ENCODE measurements around the gene ASCC2. TPM values are rescaled to one million over a fixed set of nuclear protein-coding genes. Genes with fewer than 3 reads are reported as not detected.

Gene ASCC2, protein sequence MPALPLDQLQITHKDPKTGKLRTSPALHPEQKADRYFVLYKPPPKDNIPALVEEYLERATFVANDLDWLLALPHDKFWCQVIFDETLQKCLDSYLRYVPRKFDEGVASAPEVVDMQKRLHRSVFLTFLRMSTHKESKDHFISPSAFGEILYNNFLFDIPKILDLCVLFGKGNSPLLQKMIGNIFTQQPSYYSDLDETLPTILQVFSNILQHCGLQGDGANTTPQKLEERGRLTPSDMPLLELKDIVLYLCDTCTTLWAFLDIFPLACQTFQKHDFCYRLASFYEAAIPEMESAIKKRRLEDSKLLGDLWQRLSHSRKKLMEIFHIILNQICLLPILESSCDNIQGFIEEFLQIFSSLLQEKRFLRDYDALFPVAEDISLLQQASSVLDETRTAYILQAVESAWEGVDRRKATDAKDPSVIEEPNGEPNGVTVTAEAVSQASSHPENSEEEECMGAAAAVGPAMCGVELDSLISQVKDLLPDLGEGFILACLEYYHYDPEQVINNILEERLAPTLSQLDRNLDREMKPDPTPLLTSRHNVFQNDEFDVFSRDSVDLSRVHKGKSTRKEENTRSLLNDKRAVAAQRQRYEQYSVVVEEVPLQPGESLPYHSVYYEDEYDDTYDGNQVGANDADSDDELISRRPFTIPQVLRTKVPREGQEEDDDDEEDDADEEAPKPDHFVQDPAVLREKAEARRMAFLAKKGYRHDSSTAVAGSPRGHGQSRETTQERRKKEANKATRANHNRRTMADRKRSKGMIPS
- total RNA-seq, result 38.6 and 40.1 TPM in 2 replicates

DNA sequence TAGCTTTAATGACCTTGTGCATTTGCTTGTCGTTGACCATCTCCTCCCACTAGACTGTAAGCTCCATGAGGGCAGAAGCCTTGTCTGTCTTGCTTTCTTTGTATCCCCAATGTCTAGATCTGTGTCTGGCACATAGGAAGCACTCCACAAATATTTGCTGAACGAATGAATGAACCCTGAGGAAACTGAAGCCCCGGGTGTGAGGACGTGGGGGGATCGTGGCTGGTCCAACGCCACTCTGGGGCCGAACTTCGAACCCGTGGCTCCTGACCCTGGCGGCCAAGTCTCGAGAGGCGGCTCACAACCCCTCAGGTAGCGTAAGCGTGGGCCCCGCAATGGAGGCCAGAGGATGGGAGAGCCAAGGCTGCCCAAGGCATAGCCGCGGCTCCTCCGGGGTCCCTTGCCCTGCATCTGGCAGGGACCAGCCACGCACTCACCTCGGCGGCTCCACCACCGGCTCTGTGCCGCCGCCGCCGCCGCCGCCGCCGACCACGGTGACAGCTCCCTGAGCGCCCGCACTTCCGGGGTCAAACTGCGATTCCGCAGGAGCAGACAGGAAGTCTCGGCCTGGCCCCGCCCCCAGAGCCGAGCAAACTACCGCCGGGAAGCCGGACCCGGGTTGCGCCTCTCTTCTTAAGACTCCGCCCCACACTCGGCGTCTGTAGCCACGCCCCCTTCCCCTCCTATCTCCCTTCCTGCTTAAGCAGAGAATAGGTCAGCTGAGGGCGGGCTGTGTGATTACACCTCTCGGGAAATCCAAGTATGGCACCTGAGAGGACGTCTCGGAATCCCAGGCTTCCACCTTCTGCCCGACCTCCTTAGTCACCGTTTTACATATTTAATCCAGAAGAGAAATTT lies at the start of gene ASCC2:
TSS of gene ASCC2 (minus strand) at position 534 of the 858 bp plus-strand sequence. CDS start 5,949 bp downstream, outside the sequence.

DNA sequence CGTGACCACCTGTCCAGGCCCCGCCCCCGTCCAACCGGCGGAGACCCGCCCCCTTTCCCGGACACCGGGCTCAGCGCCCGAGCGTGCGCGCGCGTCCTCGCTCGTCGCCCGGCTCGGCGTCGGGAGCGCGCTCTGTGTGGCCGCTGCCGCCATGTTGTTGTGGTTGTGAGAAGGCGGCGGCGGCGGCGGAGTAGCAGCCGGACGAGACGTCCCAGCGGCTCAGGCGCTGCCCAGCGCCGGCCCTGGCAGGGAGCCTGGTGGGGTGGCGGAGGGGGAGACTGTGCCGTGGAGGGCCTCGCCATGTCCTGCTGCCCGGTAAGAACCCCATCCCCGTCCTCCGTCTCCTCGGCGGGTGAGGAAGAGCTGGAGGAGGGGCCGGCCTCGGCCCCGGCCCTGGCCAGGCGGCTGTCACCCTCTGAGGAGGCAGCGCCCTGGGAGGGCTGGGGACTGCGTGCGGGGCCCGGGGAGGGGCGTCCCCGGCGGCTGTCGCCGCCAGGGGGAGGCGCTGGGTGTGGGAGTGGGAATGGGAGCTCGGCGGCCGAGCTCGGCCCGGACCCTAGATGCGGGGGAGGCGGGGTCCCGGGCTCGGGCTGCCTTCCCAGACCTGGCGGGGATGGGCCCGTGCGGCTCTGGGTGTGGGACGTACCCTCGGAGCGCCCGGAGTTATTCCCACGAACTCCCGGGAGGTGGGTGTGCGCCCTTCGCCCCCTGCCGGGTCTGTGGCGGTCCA lies 45.1 kb upstream of the ASCC2 start, which contains the start of gene MTMR3:
TSS of gene MTMR3 (plus strand) at position 130 of the 730 bp plus-strand sequence. CDS start 87,886 bp downstream, outside the sequence.

DNA sequence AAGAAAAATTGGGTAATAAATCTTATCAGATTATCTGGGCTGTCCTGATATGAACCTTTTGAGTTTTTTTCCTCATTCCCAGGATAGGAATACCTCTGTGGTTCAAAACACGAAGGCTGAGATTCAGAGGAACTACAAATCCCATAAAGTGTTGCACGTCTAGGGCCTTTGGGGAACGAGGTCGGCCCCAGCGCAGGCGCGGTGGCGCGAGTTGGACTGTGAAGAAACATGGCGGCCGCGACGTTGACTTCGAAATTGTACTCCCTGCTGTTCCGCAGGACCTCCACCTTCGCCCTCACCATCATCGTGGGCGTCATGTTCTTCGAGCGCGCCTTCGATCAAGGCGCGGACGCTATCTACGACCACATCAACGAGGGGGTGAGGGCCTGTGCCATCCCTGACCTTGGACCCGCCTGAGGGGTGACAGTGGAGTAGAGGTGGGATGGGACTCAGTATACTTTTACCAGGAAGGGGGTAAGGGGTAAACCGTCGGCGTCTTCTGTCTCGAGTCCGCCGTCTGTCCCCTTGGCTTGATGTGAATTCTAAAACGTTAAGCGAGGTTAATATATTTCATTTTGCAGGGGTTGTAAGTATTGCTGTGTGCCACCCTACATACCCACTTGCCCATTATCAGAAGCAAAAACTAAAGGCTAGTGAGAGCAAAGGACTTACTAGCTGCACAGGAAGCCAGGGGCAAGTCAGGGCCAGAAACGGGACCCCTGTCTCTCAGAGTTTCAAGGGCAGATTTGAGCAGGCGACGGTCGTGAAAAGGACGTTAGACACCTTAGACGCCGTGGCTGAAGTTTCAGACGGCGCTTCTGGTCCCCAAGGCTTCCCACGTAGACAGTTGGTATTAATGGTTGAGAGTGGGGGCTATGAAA lies 70.7 kb downstream of the ASCC2 start, which contains the start of gene UQCR10:
TSS of gene UQCR10 (plus strand) at position 199 of the 881 bp plus-strand sequence. CDS start at position 229, 30 bp downstream.

DNA sequence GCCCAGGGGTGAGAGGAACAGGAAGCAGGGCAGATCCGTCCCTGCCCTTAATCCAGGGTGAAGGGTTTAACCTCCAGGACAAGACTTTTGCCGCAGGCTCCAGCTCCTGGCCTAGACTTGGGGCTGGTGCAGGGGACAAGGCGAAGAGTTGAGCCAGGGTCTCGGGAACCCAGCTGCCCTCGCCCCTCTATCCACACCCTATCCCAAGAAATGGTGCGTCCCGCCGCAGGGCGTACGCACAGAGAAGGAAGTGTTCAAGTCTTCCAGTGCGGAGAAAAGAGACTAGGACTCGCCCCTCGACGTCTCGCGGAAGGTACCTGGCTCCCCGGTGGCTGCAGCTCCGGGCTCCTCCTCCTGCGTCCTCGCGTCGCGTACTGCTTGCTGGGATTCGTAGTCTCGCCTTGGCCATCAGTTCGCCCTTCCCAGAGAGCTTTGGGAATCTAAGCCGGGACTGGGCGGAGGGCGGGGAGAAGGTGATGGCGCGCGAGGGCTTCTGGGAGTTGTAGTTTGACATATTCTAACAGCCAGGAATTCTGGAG lies 71.4 kb downstream of the ASCC2 start, which contains the start of gene ZMAT5:
TSS of gene ZMAT5 (minus strand) at position 376 of the 539 bp plus-strand sequence. CDS start 18,463 bp downstream, outside the sequence.

Small RNA genes within 50 kb of the gene (small RNA-seq; reads per million reads assigned to genes)
- not detected for gene RF00019

Other genes with a start within 250 kb of the ASCC2 start
- 70.2 and 101 TPM in 2 replicates for gene NF2, start 234.6 kb downstream of the ASCC2 start, total RNA-seq
- gene CABP7, start 118.3 kb downstream of the ASCC2 start, total RNA-seq, result not detected in 2 replicates
- 13.1 and 20.6 TPM in 2 replicates for gene ZMAT5, start 71.3 kb downstream of the ASCC2 start, total RNA-seq
- 54.7 and 57.0 TPM in 2 replicates for gene UQCR10, start 70.9 kb downstream of the ASCC2 start, total RNA-seq
- gene MTMR3, start 44.9 kb upstream of the ASCC2 start, total RNA-seq, result 16.9 and 23.5 TPM in 2 replicates
- not detected in 2 replicates for gene HORMAD2, start 242.2 kb upstream of the ASCC2 start, total RNA-seq